ENCODE measurements around the gene PKNOX2.

PKNOX2 gene

DNA sequence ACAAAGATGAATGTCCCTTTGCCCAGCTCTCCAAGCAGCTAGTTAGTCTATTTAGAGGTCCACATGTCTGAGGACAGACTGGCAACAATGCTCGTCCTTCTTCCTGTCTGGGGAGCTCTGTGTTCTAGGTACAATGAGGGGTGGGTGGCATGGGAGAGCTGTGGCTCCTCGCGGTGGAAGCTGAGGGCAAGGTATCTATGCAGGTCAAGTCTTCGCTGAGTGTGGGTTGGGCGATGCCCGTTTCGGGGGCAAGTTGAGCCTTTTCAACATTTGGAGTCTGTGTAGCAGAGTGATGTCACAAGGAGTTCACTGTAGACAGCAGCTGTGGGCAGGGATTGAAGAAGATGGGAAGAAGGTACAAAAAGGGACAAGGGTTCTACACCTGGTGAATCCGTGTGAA, 168.3 kb downstream of the PKNOX2 start:
- DNase-seq (ENCODE audit: extremely low read depth in 1 of 2, low read depth in 1 of 2) = no peak

DNA sequence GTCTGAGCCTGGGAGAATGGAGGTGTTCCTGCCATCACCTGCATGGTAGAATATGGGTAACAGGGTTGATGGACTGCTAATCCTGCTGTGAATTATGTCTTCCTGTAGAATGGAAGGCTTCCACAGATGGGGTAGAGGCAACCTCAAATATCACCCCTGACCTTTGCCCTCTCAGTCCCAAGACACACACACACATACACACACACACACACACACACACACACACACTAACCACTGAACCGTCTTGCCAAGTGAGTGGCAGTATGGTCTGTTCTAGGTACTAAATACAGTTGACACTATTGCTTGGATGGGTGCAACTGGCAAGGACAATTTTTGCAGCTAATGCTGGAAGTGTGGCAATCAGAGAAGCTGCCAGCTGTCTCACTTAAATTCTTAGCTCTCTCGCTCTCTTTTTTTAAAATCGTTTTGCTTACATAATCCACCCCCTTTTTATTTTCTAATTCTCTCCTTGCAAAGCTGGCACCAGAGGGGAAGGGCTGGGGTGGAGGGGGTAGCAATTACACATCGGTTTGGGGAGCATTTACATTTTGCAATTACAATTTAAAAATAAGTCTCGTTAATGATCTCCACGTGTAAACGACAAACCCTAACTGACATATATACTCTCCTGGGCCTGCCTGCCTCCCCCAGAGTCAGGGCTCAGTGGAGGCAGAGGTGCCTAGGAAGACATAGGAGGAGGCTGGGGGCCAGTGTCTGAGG, 169.0 kb downstream of the PKNOX2 start:
- DNase-seq (ENCODE audit: extremely low read depth in 1 of 2, low read depth in 1 of 2) = no peak

DNA sequence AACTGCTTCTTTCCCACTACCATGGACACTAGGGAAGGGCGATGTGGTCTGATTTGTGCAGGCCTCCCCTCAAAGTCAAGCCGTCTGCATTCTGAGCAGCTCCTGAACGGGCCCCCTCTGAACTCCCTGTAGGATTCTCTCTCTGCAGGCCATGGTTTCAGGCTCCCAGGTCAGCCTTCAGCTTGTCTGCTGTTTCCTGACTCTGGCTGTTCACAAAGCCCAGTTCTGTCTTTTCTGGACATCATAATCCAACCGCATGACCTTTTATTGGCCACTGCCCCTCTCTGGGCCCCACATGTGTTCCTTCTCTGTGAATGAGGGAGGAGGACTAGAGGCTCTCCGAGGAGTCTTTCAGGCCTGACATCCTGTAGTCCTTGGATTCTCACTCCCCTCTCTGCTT, 170.6 kb downstream of the PKNOX2 start:
- no peak for DNase-seq (ENCODE audit: extremely low read depth in 1 of 2, low read depth in 1 of 2)

DNA sequence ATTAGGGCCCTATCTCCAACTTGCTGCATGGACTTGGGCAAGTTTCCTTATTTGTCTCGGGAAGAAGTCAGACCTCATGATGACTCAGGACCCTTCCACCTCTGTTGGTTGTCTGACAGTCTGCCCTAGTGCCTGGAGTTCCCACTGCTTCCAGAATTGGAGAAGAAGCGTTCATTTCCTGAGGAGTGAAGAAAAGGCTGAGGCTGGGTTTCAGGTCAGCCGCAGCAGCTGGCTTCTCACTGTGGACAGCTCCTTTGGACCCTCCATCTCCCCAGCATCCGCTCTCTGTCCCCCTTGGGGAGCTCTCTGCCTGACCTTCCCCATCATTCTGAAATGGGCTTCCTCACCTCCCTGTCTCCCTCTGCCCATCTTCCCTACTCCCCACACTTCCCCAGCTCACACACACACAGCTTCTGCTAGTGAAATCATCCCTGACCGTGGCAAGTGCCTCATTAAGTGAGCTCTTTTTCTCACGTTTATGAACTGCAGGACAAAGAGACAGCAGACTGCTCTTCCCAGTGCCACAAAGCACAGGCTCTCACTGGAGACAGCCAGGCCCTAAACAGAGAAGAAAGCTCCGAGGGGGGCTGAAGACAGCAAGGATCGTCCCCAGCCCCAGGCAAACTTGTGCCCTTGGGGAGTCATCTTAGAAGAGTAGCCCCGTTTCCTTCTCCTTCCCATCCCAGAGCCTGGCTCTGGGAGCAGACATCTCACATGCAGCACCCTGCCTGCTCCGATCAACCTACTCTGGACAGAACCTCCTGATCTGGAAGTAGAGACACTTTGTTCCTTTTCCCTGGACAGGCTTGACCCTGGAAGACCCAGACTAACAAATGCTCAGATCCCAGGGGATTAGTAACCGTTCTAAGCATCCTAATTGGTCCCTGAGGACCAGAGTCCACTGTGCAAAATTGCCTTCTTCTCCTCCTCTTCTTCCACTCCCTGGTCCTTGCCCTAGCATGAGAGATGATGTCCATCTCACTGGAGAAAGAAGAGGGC, 173.6 kb downstream of the PKNOX2 start:
- no peak for DNase-seq (ENCODE audit: extremely low read depth in 1 of 2, low read depth in 1 of 2)

DNA sequence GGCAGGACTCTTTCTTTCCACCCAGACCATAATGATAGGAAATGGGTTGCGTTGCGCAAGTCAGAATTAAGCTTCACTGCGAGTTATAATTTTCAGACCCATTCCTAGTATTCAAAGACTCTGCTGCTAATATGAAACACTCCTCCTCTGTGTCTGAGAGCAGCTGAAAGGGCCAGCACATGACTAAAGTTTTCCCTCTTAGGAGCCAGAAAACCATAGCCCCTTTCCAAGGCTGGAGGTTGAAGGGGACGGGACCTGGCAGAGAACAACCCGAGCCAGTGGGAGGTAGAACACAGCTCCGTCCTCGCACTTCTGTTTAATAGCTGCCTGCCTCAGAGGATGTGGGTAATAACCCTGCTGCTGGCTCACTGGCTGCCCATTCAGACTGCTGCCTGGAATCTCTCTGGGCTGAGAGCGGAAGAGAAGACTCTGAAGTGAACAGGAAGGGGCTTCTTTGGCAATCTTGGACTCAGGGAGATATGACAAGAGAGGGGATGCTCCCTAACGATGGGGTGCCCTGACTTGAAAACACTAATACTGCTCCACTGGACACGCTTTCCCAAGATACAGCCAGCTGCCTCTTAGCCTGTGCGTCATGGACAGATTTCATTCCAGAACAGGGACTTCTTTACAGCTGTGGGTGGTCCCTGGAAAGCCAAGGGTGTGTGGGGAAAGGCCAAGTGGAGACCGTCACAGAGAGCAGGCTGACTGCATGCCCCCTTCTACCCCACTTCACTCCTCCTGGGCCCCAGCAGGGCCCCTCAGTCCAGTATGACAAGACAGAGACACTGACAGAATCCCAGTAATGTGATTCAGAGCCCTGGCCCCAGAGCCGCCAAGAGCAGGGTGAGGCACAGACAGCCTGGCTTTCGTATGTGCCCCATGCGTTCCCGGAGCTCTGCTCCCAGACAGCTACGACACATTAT, 174.6 kb downstream of the PKNOX2 start:
- no peak for DNase-seq (ENCODE audit: extremely low read depth in 1 of 2, low read depth in 1 of 2)

DNA sequence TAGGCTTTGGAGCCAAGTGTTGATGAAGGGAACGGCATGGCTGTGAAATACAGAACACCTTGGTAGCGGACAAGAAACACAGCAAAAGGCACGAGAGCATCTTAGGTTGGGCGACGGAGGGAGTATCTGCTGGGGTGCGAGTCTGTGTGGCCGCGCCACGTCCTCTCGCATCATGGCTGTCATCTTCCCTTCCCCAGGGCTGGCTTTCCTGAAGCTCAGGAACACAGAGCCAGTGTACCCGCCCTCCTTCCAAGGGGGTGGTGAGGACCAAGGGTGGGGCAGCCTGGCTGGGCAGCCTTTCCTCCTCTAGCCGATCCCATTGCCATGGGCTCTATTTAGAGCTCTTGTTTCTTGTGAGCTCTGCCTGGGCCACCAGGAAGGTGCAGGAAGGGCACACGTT, 177.1 kb downstream of the PKNOX2 start:
- DNase-seq (ENCODE audit: extremely low read depth in 1 of 2, low read depth in 1 of 2) = no peak

DNA sequence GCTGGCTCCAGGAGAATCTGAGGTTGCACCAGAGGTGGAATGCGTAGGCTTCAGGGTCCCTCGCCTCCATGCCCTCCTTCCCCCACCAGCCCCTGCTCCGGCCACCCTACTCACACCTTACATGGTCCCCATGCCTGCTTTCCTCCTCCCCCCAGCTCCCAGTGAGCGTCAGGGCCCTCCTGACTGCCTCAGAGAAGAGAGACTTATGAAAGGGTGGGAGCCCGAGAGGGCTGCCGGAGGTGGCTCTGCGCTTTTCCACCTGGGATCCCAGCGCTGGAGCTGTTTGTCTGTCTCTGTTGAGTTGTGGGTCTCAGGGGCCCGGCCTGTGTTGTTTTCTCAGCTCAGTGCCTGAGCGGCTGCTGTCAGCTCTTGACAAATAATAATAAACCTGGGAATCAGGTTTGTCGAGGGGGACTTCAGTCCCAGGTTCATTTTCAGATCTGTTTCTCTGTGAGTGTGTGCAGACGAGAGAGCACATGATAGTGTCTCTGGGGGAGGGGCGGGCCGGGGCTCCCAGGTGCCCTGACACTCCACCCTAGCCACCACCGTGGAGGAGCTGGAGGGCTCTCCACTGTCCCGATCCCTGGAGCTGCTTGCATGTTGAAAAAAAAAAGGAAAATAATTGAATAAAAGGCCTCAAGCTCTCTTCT, 177.9 kb downstream of the PKNOX2 start:
- DNase-seq (ENCODE audit: extremely low read depth in 1 of 2, low read depth in 1 of 2) = no peak

DNA sequence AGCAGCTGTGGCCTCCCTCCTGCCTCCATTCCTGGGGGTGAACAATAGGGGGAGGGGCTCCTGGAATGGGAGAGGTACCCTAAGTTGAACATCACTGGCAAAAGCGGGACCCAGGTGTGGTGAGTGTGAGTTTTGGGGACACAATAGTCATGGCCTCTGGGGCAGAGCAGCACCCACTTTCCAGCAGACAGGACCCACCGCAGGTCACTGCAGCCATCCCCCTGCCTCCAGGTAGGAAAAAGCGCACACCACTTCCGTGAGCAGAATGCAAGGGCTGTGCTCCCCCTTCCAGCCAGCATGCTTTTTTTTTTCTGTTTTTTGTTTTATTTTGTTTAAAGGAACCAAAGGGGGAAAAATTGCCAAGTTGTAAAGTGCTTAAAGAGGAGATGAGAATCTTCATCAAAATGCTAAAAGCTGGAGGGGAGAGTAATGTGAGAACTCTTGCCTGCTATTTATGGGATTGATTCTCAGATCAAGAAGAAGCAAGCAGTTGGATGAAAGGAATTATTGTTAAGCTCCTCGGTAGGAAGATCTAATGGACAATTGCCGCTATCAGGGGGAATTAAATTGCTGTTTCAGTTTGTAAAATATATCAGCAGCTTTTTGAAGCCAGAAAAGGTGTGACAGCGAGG, 178.7 kb downstream of the PKNOX2 start:
- no peak for DNase-seq (ENCODE audit: extremely low read depth in 1 of 2, low read depth in 1 of 2)

DNA sequence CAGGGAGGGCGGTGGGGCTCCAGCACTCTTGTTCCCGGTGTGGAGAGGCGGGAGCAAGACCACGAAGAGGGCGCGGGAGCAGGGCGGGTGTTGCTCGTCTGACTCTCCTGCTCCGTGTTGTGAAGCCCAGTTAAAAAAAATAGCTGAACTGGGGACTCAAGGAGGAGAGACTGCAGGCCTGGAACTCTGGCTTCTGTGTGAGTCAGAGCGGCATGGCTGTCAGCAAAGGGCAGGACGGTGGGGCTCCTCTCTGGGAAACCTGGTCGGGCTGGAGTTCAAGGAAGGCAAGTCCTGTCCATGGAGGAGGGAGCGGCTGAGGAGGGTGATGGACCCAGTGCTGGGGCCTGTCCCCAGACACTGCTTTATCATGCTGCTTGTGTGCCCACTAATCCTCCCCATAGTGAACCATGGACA, 179.2 kb downstream of the PKNOX2 start:
- DNase-seq (ENCODE audit: extremely low read depth in 1 of 2, low read depth in 1 of 2) = no peak

DNA sequence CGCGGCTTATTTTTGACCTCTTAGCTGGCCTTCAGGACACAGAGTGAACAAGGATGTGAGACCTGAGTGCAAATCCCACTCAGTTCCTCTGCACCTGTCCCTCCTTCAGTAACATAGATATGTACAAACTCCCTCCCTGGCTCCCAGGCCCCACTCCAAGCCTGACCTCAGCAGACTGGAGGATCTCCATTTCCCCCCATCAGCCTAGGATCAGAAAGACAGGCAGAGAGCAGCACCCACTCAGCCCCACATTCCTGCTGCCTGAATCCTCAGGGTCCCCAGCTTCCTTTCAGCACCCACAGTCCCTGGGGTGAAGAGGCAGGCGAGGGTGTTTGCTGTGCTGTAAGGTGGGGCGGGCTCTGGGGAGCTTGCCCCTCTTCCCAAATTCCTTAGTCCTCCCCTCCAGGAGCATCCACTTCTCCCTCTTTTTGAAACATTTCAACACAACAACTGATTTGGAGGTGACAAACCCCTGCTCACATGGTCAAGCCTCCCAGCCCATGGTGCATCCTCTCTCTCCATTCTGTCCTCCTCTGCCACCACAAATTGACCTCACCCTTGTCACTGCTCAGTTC, 180.4 kb downstream of the PKNOX2 start:
- no peak for DNase-seq (ENCODE audit: extremely low read depth in 1 of 2, low read depth in 1 of 2)

DNA sequence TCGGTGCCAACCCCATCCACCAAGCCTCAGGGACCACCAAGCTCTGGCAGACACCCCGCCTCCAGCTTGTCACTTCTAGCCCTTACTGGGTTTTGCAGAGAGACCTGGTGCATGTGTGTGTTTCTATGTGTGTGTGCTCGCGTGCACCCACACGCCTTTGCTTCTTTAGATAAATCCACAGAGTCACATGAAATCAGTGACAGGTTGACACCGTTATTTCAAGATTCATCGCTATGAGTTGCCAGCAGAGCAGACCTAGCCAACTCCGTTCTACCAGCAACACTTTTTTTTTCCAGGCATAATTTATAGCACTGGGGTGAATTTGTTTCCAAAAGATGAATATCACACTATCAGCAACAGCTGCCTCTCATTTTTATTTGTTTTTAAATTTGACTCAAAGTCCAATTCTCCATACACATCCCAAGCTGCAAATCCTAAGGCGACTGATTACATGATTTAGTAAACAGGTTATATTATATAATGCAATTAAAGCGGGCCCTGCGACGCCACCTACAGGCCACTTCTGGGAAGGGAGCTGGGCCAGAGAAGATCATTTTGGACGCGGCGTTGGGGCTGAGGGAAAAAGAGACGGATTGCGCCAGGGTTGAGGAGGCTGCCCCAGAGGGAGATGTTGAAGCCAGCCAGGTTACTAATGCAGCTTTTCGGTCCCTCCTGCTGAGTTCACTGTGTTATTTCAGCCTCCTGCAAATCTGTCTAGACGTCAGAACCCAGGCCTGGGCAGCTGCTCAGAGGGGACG, 181.0 kb downstream of the PKNOX2 start:
- no peak for DNase-seq (ENCODE audit: extremely low read depth in 1 of 2, low read depth in 1 of 2)

DNA sequence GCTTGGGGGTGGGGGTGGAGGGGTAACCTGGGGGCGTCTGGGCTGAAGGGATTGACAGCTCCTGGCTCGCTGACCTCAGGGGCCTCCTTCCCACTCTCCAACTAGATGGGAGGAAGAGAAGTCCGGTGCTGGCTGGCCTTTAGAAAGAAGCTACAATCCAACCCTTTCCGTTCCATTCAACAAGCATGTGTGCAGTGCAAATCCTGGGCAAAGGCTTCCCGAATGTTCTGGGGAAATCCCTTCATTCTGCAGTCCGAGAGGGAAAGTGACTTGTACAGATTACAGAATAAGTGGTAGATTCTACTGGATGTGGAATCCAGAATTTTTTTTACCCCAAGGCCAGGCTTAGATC, 181.6 kb downstream of the PKNOX2 start:
- no peak for DNase-seq (ENCODE audit: extremely low read depth in 1 of 2, low read depth in 1 of 2)

DNA sequence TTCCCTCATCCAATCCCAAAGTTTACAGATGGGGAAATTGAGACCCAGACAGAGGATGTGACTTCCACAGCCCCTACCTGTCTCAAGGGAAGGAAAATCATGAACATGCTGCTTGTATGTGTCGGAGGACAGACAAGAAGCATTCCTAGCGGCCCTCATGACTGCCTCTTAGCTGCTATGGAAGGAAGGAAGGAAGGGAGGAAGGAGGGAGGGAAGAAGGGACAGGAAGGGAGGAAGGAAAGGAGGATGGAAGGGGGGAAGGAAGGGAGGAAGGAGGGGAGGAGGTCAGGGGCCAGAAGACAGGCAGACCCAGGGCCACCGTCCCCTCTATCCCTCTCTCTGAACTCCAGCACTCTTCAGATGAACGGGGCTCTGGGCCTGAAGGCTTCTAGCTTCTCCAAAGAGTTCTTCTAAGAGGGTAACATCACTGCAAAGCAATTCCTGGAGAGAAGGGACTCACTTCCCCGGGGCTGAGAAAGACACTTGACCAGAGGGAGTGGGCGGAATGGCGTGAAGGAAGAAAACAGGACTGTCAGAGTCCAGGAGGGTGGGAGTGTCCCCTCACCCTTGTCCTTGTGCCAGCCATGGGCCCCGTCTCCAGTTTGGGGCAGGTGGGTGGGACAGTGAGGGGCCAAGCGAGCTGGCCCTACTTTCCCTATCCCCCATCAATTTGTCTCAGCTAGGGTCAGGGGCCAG, 182.2 kb downstream of the PKNOX2 start:
- DNase-seq (ENCODE audit: extremely low read depth in 1 of 2, low read depth in 1 of 2) = no peak

DNA sequence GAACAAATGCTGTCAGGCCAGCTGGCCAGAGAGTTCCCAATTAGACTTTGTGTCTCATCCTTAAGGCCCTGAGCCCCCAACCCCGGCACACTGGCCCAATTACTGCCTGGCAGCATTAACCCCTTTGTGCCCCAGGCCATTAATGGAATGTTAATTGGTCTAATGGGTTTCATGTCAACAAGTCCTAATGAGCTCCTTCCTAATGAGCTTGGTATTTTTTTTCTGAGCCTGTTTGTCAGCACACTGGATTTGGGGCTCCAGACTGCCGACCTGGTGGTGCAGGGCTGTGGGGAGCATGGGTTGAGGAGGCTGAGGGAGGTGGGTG, 182.7 kb downstream of the PKNOX2 start:
- no peak for DNase-seq (ENCODE audit: extremely low read depth in 1 of 2, low read depth in 1 of 2)

DNA sequence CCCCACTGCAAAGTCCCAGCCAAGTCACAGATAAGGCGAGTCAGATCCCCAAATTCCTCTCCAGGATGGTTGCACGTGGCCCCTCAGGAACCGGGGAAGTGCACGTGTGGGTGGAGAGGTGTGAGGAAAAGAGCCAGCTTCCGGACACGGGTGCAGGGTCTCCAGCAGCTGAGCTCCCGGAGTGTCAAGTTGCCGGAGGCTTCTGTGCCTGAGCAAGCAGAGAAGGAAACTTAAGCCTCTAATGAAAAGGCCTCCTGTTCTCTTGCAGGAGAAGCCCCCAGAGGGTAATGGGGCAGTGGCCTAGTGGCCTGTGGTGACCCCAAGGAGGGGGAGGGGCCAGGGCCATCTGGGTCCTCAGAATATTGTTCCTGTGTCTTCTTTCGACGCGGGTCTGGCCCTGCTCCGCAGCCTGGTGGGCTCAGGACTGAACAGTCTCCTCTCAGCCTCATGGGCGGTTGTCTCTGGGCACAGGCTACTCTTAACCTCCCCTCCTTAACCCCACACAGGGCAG, 183.6 kb downstream of the PKNOX2 start:
- DNase-seq (ENCODE audit: extremely low read depth in 1 of 2, low read depth in 1 of 2) = no peak

DNA sequence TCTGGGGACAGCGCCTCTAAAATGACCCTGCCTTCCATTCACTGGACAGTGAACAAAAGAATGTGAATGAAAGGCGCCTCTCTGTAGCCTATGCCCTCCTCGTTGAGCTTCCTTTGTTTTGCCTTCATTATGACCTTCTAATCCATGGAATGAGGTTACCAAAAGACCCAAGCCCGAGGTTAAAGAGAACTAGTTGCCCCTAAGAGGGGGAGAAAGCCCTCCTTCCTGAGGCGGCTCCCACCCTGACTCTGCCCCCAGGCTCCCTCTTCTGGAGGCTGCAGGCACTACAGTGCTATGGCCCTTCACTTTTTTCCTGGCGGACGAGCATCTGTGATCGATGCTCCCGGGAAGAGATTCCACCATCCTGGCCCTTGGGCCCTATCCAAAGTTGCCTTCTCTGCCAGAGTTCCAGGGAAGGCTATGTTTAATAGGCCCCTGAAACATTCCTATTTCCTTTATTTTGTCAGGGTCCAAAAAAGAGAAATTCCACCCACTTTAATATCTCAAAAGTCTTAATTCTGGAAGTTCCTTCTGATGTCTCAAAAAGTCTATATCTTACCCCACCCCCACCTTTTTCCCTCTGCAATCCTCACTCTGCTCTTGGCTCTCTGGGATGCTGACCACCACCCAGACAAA, 184.2 kb downstream of the PKNOX2 start:
- peak in 1 of 2 donors; percentile 18 for DNase-seq (ENCODE audit: extremely low read depth in 1 of 2, low read depth in 1 of 2)

DNA sequence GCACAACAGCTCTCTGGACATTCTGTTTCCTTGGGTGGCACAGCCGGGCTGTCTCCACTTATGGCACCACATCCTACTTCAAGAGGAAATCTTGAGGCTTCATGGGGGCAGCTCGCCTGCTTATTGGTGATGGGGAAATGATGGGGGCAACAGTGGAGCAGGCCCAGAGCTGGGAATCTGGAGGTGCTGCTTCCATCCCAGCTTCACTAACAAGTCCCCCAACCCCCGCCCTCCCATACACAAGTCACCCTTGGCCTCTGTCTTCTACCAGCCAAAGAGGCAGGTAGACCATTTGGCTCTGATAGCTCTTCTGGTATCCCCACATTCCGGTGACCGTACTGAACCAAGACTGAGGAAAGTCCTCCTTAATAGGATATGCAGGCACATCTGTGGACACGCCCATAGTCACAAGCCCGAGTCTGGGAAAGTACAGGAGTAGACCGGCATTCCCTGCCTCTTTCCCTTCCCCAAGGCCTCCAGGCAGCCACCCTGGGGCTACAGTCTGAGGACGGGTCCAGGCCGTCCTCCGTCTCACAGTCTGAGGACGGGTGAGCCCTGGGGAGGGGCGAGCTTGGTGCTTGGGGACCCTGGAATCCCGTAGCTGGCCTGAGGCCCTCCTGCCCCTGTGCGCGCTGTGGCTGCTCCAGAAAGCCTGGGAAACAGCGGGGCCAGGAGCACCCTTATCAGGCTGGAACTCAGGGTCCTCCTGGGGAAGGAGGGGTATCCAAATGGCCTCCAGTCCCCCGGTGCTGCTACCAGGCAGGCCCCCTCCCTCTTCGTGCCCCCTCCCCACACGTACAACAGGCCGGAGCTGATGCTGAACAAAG, 185.9 kb downstream of the PKNOX2 start:
- no peak for DNase-seq (ENCODE audit: extremely low read depth in 1 of 2, low read depth in 1 of 2)
